Stomach (tissue), 9 donors: ENCODE data around the gene MYADM. TPM values are rescaled to one million over a fixed set of nuclear protein-coding genes. Genes with fewer than 3 reads are reported as not detected.

ENCODE experiments used
- DNase-seq, 2 donors: peaks; one replicate each; pipeline versions ENCODE4 v3.0.0 to v3.0.0-alpha.2; 2013 to 2019
- H3K27ac ChIP-seq, 5 donors: fragments of 200-600 bp in 4 of 5; sonication (generic) in 4 of 5; one replicate each; pipeline ENCODE4 v1.5.1; 2013 to 2019; ENCODE audit warnings: mild to moderate bottlenecking in 1 of 5, moderate library complexity in 1 of 5
- H3K27me3 ChIP-seq, 3 donors: fragments of 200-600 bp; sonication (generic); one replicate each; pipeline ENCODE4 v1.5.1; 2017 to 2019; ENCODE audit warnings: mixed run types in 1 of 3
- H3K36me3 ChIP-seq, 4 donors: fragments of 200-600 bp; sonication (generic); 1 replicate in 3 of 4; 2 replicates in 1 of 4; pipeline ENCODE4 v1.5.1; 2016 to 2019
- H3K4me1 ChIP-seq, 4 donors: fragments of 200-600 bp; sonication (generic); one replicate each; pipeline ENCODE4 v1.5.1; 2016 to 2019
- H3K4me3 ChIP-seq, 4 donors: fragments of 200-600 bp; sonication (generic) in 3 of 4; one replicate each; pipeline ENCODE4 v1.5.1; 2016 to 2019; ENCODE audit warnings: mild to moderate bottlenecking in 1 of 4
- H3K9me3 ChIP-seq, 4 donors: fragments of 200-600 bp; sonication (generic); one replicate each; pipeline ENCODE4 v1.5.1; 2016 to 2019
- EP300 ChIP-seq: sonication (generic); formaldehyde crosslinking; IDR thresholded peaks from one replicate; pipeline ENCODE4 v1.6.1; 2017; ENCODE audit warnings: antibody characterized with exemption
- POLR2A ChIP-seq, 4 donors: fragments of 450-650 bp; IDR thresholded peaks; one replicate each; pipeline ENCODE4 v1.6.1; 2016; ENCODE audit warnings: antibody characterized with exemption in 4 of 4, control low read depth in 2 of 4, mild to moderate bottlenecking in 1 of 4, moderate library complexity in 1 of 4
- POLR2AphosphoS5 ChIP-seq, 3 donors: sonication (generic); formaldehyde crosslinking; IDR thresholded peaks; one replicate each; pipeline ENCODE4 v1.6.1; 2016; ENCODE audit warnings: antibody characterized with exemption in 3 of 3
- WGBS, 5 donors: extraction: QIAGEN DNeasy Blood & Tissue Kit in 3 of 5; methylation state at CpG; one replicate each; pipeline versions ENCODE4 v1.1.5 to v1.1.7; 2013 to 2018; 5-methylcytosine and 5-hydroxymethylcytosine counted together
- intact Hi-C: fragments of 100-400 bp; cut with DNase I; formaldehyde crosslinking; loops from one replicate; pipeline ENCODE4 v1.15.1; 2023; ENCODE audit warnings: low total_unique reads
- polyA plus RNA-seq, 3 donors: library from polyadenylated mRNA; stranded (reverse); fragments of 200-250 nt; gene quantifications; one replicate each; pipeline ENCODE4 v1.2.3, GENCODE V29; 2013
- total RNA-seq, 5 donors: library from RNA; depleted of rRNA; stranded (reverse); fragments of >200 nt; gene quantifications; one replicate each; pipeline versions ENCODE4 v1.1.0 to v1.2.3, GENCODE V29; 2014 to 2016
- TF ChIP-seq, protein P1 (sequence below), 7 experiments: fragments of 450-650 bp in 4 of 7; fragments of 200-600 bp in 3 of 7; sonication (generic) in 3 of 7; IDR thresholded peaks; one replicate each; pipeline ENCODE4 v1.5.1; 2016 to 2019; ENCODE audit warnings: antibody characterized with exemption in 7 of 7, control low read depth in 2 of 7, mild to moderate bottlenecking in 1 of 7
- donor health status: healthy with polysubstance abuse.
- donor health status: Bipolar disorder and iron deficiency.
- donor health status: healthy.

MYADM gene
- total and polyA plus RNA-seq, 8 donors: 20.7 to 195 (median 34.4) TPM

DNA sequence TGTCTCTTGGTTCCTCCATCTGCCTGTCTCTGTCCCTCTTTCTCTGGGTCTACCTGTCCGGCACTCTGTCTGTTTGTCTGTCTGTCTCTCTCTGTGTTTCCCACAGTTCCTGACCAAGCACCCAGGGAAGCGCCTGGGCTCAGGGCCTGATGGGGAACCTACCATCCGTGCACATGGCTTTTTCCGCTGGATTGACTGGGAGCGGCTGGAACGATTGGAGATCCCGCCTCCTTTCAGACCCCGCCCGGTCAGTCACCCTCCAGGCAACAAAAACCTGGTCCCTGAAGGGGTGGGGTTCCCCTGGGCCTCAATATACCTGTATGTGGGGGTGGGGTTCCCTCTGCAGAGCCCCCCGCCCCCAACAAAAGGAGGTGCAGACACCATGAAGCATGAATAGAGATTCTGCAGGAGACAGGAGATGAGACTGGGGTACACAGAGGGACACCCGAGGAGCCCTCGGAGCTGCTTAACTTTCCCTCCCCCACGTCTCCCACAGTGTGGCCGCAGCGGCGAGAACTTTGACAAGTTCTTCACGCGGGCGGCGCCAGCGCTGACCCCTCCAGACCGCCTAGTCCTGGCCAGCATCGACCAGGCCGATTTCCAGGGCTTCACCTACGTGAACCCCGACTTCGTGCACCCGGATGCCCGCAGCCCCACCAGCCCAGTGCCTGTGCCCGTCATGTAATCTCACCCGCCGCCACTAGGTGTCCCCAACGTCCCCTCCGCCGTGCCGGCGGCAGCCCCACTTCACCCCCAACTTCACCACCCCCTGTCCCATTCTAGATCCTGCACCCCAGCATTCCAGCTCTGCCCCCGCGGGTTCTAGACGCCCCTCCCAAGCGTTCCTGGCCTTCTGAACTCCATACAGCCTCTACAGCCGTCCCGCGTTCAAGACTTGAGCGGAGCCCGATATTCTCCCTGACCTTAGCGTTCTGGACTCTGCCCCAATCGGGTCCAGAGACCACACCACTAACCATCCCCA lies 38.8 kb downstream of the MYADM start:
- H3K27me3 ChIP-seq: peaks cover 20 to 98% (median 61%) of the 10 kb centered on the region in 3 donors
- WGBS, 5 donors: 11 to 18% (median 14%) methylated on average over 27 to 48 of the region's 48 CpGs
- peaks cover 9 to 40% (median 25%) of the 10 kb centered on the region in 4 donors for H3K4me1 ChIP-seq

DNA sequence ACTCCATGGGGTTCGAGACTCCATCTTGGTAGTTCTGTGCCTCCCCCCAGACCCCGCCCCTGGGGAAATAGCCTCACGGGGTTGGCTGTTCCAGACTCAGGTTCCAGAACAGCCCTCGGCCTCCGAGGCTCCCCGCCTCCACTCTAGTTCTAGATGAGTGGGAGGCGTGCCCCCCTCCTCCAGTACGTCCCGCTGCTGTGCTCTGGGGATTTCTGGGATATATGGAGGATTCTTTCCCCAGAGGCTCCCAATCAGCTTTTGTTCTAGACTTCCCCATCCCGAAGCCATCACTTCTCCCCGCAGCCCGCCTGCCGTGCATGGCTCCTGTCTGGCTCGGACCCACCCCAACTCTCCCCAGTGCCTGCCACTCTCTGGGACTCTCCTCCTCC lies 39.5 kb downstream of the MYADM start:
- intact Hi-C loops: loop anchor here (10.0 kb wide), 1 partner anchor 118 kb away; no protein-coding TSS in a partner anchor
- no peaks in the 10 kb centered on the region for H3K9me3 ChIP-seq
- peaks cover 9 to 40% (median 25%) of the 10 kb centered on the region in 4 donors for H3K4me1 ChIP-seq
- DNase-seq: no peak
- H3K36me3 ChIP-seq: no peaks in the 10 kb centered on the region
- no peak overlapping the region for H3K27ac ChIP-seq
- WGBS, 5 donors: 24 to 34% (median 26%) methylated on average over 14 of the region's 14 CpGs
- no peak for TF ChIP-seq POLR2AphosphoS5 (IDR thresholded peaks at IDR 0.05)
- no peak for TF ChIP-seq POLR2A (IDR thresholded peaks at IDR 0.05)
- TF ChIP-seq EP300: no peak
- TF ChIP-seq, protein P1, sequence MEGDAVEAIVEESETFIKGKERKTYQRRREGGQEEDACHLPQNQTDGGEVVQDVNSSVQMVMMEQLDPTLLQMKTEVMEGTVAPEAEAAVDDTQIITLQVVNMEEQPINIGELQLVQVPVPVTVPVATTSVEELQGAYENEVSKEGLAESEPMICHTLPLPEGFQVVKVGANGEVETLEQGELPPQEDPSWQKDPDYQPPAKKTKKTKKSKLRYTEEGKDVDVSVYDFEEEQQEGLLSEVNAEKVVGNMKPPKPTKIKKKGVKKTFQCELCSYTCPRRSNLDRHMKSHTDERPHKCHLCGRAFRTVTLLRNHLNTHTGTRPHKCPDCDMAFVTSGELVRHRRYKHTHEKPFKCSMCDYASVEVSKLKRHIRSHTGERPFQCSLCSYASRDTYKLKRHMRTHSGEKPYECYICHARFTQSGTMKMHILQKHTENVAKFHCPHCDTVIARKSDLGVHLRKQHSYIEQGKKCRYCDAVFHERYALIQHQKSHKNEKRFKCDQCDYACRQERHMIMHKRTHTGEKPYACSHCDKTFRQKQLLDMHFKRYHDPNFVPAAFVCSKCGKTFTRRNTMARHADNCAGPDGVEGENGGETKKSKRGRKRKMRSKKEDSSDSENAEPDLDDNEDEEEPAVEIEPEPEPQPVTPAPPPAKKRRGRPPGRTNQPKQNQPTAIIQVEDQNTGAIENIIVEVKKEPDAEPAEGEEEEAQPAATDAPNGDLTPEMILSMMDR (IDR thresholded peaks at IDR 0.05): no peak
- H3K27me3 ChIP-seq: peaks cover 20 to 98% (median 68%) of the 10 kb centered on the region in 3 donors
- H3K4me3 ChIP-seq: no peak overlapping the region

More for the DNA sequence above, 38.8 kb downstream of the MYADM start:
- intact Hi-C loops: loop anchor here (10.0 kb wide), 1 partner anchor 118 kb away; no protein-coding TSS in a partner anchor
- TF ChIP-seq, protein P1 (IDR thresholded peaks at IDR 0.05): peak in 5 of 7 experiments; percentile 42 to 90 (median 84)
- no peak for TF ChIP-seq POLR2AphosphoS5 (IDR thresholded peaks at IDR 0.05)
- TF ChIP-seq EP300: no peak
- no peak for TF ChIP-seq POLR2A (IDR thresholded peaks at IDR 0.05)
- H3K9me3 ChIP-seq: no peaks in the 10 kb centered on the region
- no peaks in the 10 kb centered on the region for H3K36me3 ChIP-seq
- no peak overlapping the region for H3K27ac ChIP-seq
- no peak overlapping the region for H3K4me3 ChIP-seq
- DNase-seq: peak; percentile 44 to 66

DNA sequence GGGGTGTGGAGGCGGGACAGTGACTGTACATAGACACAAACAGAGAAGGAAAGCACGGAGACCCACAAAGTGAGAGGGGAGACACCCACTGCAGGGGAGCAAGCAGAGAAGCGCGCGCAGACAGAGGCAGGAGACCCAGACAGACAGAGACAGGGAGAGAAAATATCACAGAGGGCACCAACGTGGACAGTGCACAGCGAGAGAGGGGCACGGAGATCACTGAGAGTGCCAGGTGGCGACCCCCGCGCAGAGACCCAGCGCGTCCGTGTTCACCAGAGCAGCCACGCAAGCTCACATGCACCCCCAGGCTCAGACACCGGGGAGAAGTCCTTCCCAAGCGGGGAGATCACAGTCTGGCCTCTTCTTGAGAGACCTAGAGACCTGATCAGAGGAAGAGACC lies 40.0 kb downstream of the MYADM start:
- H3K4me1 ChIP-seq: peaks cover 9 to 40% (median 25%) of the 10 kb centered on the region in 4 donors
- peak overlapping the region in 1 of 4 donors; percentile 10 for H3K4me3 ChIP-seq
- no peak for DNase-seq
- no peaks in the 10 kb centered on the region for H3K9me3 ChIP-seq
- peaks cover 20 to 98% (median 73%) of the 10 kb centered on the region in 3 donors for H3K27me3 ChIP-seq
- intact Hi-C loops: loop anchor here (10.0 kb wide), 1 partner anchor 117 kb away; no protein-coding TSS in a partner anchor
- TF ChIP-seq EP300: no peak
- TF ChIP-seq, protein P1 (IDR thresholded peaks at IDR 0.05): no peak
- no peak for TF ChIP-seq POLR2AphosphoS5 (IDR thresholded peaks at IDR 0.05)
- no peak for TF ChIP-seq POLR2A (IDR thresholded peaks at IDR 0.05)
- no peaks in the 10 kb centered on the region for H3K36me3 ChIP-seq
- H3K27ac ChIP-seq: no peak overlapping the region
- 11 to 24% (median 19%) methylated on average over 15 to 17 of the region's 17 CpGs for WGBS, 5 donors

DNA sequence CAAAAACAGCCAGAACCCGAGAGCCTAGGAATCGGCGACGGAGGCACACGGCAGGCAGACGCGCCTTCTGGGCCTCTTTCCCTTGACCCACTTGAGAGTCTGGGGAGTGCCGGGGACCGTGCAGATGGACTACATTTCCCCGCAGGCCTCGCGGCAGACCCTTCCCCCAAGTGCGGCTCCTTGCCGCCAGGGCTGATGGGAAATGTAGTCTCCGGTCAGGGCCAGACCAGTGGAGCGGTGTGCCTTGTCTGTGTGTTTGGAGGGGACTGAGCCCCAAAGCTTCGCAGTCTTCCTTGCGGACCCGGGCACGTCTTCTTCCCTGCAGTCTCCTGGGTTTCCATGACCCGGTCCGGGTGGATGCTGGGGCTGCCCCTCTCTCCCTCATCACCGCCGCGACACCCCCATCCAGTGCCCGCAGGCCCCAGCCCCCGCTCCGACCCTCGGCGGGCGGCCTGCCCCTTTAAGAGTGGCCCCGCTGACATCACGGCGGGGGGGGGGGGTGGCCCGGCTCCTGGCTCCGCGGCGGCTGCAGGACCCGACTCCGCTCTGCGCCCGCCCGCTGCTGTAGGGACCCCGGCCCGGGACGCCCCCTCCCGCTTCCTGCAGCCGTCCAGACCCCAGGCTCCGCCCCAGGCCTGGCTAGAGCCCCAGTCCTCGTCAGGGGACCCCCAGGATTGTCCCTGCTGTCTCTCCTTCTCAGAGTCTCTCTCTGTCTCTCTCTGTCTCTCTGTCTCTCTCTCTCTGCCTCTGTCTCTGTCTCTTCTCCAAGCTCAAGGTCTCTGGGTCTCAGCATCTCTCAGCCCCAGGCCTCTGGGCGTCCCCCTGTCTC lies 40.6 kb downstream of the MYADM start:
- Histone ChIP-seq H3K27ac (no peak overlapping the region), H3K4me1 (peaks cover 9 to 40% (median 25%) of the 10 kb centered on the region in 4 donors), H3K9me3 (no peaks in the 10 kb centered on the region), H3K36me3 (no peaks in the 10 kb centered on the region), H3K27me3 (peaks cover 20 to 98% (median 78%) of the 10 kb centered on the region in 3 donors), H3K4me3 (peak overlapping the region in 3 of 4 donors; percentile 10 to 11 (median 10))
- 2 to 4% (median 3%) methylated on average over 19 to 51 of the region's 51 CpGs for WGBS, 5 donors
- TF ChIP-seq POLR2A (IDR thresholded peaks at IDR 0.05) (no peak), POLR2AphosphoS5 (IDR thresholded peaks at IDR 0.05) (no peak), EP300 (no peak)
- TF ChIP-seq, protein P1 (IDR thresholded peaks at IDR 0.05): no peak
- intact Hi-C loops: loop anchor here (10.0 kb wide), 1 partner anchor 116 kb away; no protein-coding TSS in a partner anchor
- peak; percentile 33 to 72 for DNase-seq
